ENCODE results near the gene FEV.

DNA sequence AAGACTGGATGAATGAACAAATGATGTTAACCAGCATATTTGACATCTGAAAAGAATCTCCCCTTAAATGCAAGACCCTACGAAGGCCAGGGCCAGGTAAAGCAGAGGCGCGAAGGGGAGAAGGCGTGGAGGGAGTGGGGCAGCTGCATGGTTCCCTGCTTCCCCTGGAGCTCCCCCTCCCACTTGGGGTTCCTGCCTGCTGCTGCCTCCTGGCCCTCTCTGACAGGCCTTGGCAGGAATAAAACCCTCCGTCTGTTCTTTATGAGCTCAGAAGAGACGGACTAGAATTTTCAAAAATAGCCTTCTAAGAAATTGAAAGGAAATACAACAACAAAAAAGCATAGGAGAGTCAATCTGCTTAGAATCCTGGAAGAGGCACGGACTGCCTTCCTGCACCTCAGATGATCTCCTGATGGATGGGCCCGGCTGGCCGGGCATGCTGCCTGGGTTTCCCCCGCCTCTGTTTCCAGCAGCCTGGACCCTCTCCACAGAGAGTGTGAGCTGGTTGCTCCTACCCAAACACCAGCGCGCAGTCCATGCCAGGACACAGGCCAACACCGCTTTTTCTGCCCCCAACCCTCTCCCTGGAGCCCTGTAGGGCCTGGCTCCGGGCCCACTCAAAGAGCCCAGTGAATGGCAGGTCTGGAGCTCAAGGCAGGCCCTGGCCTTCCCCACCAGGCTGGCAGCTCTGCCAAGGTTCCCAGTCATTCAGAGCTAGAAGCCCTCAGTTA, 32.4 kb upstream of the FEV start:
- TF ChIP-seq EP300 (conservative IDR thresholded peaks at IDR 0.05; ENCODE audit: poor library complexity, severe bottlenecking), result no peak
- TF ChIP-seq, protein P1, sequence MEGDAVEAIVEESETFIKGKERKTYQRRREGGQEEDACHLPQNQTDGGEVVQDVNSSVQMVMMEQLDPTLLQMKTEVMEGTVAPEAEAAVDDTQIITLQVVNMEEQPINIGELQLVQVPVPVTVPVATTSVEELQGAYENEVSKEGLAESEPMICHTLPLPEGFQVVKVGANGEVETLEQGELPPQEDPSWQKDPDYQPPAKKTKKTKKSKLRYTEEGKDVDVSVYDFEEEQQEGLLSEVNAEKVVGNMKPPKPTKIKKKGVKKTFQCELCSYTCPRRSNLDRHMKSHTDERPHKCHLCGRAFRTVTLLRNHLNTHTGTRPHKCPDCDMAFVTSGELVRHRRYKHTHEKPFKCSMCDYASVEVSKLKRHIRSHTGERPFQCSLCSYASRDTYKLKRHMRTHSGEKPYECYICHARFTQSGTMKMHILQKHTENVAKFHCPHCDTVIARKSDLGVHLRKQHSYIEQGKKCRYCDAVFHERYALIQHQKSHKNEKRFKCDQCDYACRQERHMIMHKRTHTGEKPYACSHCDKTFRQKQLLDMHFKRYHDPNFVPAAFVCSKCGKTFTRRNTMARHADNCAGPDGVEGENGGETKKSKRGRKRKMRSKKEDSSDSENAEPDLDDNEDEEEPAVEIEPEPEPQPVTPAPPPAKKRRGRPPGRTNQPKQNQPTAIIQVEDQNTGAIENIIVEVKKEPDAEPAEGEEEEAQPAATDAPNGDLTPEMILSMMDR (IDR thresholded peaks at IDR 0.05; ENCODE audit: poor library complexity, severe bottlenecking), result no peak
- TF ChIP-seq SMC3 (conservative IDR thresholded peaks at IDR 0.05; ENCODE audit: poor library complexity), result no peak
- TF ChIP-seq RAD21 (conservative IDR thresholded peaks at IDR 0.05), result no peak
- TF ChIP-seq, protein P2, sequence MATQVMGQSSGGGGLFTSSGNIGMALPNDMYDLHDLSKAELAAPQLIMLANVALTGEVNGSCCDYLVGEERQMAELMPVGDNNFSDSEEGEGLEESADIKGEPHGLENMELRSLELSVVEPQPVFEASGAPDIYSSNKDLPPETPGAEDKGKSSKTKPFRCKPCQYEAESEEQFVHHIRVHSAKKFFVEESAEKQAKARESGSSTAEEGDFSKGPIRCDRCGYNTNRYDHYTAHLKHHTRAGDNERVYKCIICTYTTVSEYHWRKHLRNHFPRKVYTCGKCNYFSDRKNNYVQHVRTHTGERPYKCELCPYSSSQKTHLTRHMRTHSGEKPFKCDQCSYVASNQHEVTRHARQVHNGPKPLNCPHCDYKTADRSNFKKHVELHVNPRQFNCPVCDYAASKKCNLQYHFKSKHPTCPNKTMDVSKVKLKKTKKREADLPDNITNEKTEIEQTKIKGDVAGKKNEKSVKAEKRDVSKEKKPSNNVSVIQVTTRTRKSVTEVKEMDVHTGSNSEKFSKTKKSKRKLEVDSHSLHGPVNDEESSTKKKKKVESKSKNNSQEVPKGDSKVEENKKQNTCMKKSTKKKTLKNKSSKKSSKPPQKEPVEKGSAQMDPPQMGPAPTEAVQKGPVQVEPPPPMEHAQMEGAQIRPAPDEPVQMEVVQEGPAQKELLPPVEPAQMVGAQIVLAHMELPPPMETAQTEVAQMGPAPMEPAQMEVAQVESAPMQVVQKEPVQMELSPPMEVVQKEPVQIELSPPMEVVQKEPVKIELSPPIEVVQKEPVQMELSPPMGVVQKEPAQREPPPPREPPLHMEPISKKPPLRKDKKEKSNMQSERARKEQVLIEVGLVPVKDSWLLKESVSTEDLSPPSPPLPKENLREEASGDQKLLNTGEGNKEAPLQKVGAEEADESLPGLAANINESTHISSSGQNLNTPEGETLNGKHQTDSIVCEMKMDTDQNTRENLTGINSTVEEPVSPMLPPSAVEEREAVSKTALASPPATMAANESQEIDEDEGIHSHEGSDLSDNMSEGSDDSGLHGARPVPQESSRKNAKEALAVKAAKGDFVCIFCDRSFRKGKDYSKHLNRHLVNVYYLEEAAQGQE (IDR thresholded peaks at IDR 0.05; ENCODE audit: borderline replicate concordance), result no peak
- TF ChIP-seq POLR2AphosphoS5 (IDR thresholded peaks at IDR 0.05), result no peak
- TF ChIP-seq EZH2 (IDR thresholded peaks at IDR 0.05; ENCODE audit: borderline replicate concordance, insufficient read depth, low read length, poor library complexity, severe bottlenecking), result no peak
- TF ChIP-seq TAF1 (IDR thresholded peaks at IDR 0.05; ENCODE audit: low read depth), result no peak
